HepG2 (cell line): ENCODE measurements around the gene EPHA10. TPM values are rescaled to one million over a fixed set of nuclear protein-coding genes. Genes with fewer than 3 reads are reported as not detected.

ENCODE experiments used
- FOXP1 ChIP-seq, 2 experiments: fragments of 450-650 bp in 1 of 2; IDR thresholded peaks; 2 replicates each; pipeline ENCODE4 v1.6.1; 2017 to 2018; ENCODE audit warnings: antibody characterized with exemption in 1 of 2
- JDP2 ChIP-seq: sonication (generic); formaldehyde crosslinking; IDR thresholded peaks from 2 replicates; pipeline ENCODE4 v1.8.1; 2022; ENCODE audit warnings: missing genetic modification reagents, borderline replicate concordance
- NBN ChIP-seq: fragments of 450-650 bp; conservative IDR thresholded peaks from 2 replicates; pipeline ENCODE4 v1.6.1; 2017
- NFKBIZ ChIP-seq: IDR thresholded peaks from 2 replicates; pipeline ENCODE4 v1.6.1; 2018; ENCODE audit warnings: missing genetic modification reagents, missing compliant biosample characterization
- NR3C1 ChIP-seq: sonication (generic); formaldehyde crosslinking; IDR thresholded peaks from 2 replicates; pipeline ENCODE4 v1.4.0; 2020; ENCODE audit warnings: missing genetic modification reagents
- TAF15 ChIP-seq: fragments of 200-400 bp; formaldehyde crosslinking; IDR thresholded peaks from one replicate; pipeline ENCODE4 v1.6.1; 2018; ENCODE audit warnings: mild to moderate bottlenecking, low read depth, low read length; ENCODE audit not compliant: poor library complexity, severe bottlenecking
- TEAD2 ChIP-seq: sonication (generic); formaldehyde crosslinking; IDR thresholded peaks from 2 replicates; pipeline ENCODE4 v1.9.0; 2021; ENCODE audit warnings: missing genetic modification reagents
- XBP1 ChIP-seq: sonication (generic); formaldehyde crosslinking; IDR thresholded peaks from 2 replicates; pipeline ENCODE4 v1.5.0; 2020; ENCODE audit warnings: missing genetic modification reagents
- ZFP37 ChIP-seq: sonication (generic); formaldehyde crosslinking; IDR thresholded peaks from 2 replicates; pipeline ENCODE4 v1.4.0; 2020; ENCODE audit warnings: missing genetic modification reagents, borderline replicate concordance
- ZNF121 ChIP-seq: sonication (generic); formaldehyde crosslinking; IDR thresholded peaks from 2 replicates; pipeline ENCODE4 v1.5.0; 2020; ENCODE audit warnings: mild to moderate bottlenecking, missing genetic modification reagents
- ZNF33A ChIP-seq: sonication (generic); formaldehyde crosslinking; IDR thresholded peaks from 2 replicates; pipeline ENCODE4 v1.5.1; 2020; ENCODE audit warnings: missing genetic modification reagents, mild to moderate bottlenecking, moderate library complexity, borderline replicate concordance
- ZNF34 ChIP-seq: sonication (generic); formaldehyde crosslinking; IDR thresholded peaks from 2 replicates; pipeline ENCODE4 v1.4.0; 2020; ENCODE audit warnings: mild to moderate bottlenecking, missing genetic modification reagents, borderline replicate concordance
- ZNF350 ChIP-seq: sonication (generic); formaldehyde crosslinking; IDR thresholded peaks from 2 replicates; pipeline ENCODE4 v1.4.0; 2020; ENCODE audit warnings: mild to moderate bottlenecking, low read depth, missing genetic modification reagents, borderline replicate concordance
- ZNF496 ChIP-seq: sonication (generic); formaldehyde crosslinking; IDR thresholded peaks from 2 replicates; pipeline ENCODE4 v1.8.1; 2023; ENCODE audit warnings: mild to moderate bottlenecking, moderate library complexity, missing genetic modification reagents; ENCODE audit not compliant: insufficient replicate concordance
- ZNF550 ChIP-seq: sonication (generic); formaldehyde crosslinking; IDR thresholded peaks from 2 replicates; pipeline ENCODE4 v1.4.0; 2020; ENCODE audit warnings: mild to moderate bottlenecking, missing genetic modification reagents, borderline replicate concordance
- polyA plus RNA-seq, 8 experiments: library from polyadenylated mRNA; depleted of rRNA in 3 of 8; stranded (reverse) in 7 of 8; unstranded in 1 of 8; fragments of >200 nt; fragmentation: Illumina TruSeq in 4 of 8; extraction: Trizol in 4 of 8; gene quantifications; 2 replicates each; pipeline versions ENCODE4 v1.2.1 to v1.2.3, GENCODE V29; 2011 to 2016; ENCODE audit warnings: low read depth in 4 of 8, missing spikeins in 1 of 8, mixed read lengths in 1 of 8; ENCODE audit not compliant: insufficient read depth in 1 of 8
- total RNA-seq, 5 experiments: library from RNA; depleted of rRNA; stranded (reverse); fragments of >200 nt; fragmentation: Illumina TruSeq; extraction: Trizol; gene quantifications; 2 replicates each; pipeline ENCODE4 v1.2.3, GENCODE V29; 2016; ENCODE audit warnings: low read depth in 1 of 5
- TF ChIP-seq, protein P1 (sequence below): sonication (generic); formaldehyde crosslinking; IDR thresholded peaks from 2 replicates; pipeline ENCODE4 v1.4.0; 2020; ENCODE audit warnings: missing genetic modification reagents, borderline replicate concordance
- TF ChIP-seq, protein P2 (sequence below): sonication (generic); formaldehyde crosslinking; IDR thresholded peaks from 2 replicates; pipeline ENCODE4 v1.5.1; 2020; ENCODE audit warnings: missing genetic modification reagents, mild to moderate bottlenecking, borderline replicate concordance
- TF ChIP-seq, protein P3 (sequence below): sonication (generic); formaldehyde crosslinking; IDR thresholded peaks from 2 replicates; pipeline ENCODE4 v1.4.0; 2020; ENCODE audit warnings: missing genetic modification reagents
- TF ChIP-seq, protein P4 (sequence below): sonication (generic); formaldehyde crosslinking; IDR thresholded peaks from 2 replicates; pipeline ENCODE4 v1.4.0; 2020; ENCODE audit warnings: mild to moderate bottlenecking, missing genetic modification reagents

The EPHA10 gene
- total and polyA plus RNA-seq, 2 of the 13 experiments (the other 11 are each of a cell fraction or from before 2014, with no cell fraction given), result 0.11 to 0.58 TPM

DNA sequence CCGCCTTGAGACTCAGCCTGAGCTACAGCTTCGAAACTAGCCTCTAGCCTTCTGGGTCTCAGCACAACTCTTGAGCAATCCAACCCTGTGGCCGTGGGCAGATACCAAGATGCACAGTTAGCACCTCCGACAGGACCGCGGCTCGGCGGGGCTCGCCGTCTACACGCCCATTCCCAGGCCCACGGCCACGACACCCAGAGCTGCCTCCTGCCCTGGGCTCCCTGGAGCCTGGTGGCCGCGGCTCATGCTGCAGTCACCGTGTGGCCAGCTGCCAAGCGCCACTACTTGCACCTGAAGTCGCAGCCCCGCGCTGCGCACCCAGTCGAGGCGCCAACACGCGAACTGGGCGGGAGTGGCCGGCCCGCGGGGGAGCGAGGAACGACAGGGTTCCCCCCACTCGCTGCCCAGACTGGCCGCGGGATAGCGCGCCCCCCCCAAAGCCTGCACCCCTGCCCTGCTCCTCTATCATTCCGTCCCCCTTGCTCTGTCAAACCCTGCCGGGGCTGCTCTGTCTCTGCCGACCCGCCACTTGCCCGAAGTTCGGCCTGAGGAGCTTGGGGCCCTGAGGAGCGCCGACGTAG lies 73.3 kb downstream of the EPHA10 start (continued):
- TF ChIP-seq, protein P1, sequence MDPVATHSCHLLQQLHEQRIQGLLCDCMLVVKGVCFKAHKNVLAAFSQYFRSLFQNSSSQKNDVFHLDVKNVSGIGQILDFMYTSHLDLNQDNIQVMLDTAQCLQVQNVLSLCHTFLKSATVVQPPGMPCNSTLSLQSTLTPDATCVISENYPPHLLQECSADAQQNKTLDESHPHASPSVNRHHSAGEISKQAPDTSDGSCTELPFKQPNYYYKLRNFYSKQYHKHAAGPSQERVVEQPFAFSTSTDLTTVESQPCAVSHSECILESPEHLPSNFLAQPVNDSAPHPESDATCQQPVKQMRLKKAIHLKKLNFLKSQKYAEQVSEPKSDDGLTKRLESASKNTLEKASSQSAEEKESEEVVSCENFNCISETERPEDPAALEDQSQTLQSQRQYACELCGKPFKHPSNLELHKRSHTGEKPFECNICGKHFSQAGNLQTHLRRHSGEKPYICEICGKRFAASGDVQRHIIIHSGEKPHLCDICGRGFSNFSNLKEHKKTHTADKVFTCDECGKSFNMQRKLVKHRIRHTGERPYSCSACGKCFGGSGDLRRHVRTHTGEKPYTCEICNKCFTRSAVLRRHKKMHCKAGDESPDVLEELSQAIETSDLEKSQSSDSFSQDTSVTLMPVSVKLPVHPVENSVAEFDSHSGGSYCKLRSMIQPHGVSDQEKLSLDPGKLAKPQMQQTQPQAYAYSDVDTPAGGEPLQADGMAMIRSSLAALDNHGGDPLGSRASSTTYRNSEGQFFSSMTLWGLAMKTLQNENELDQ (CRISPR knock-in tag), result no peak
- TF ChIP-seq JDP2 (CRISPR knock-in tag), result no peak
- TF ChIP-seq ZFP37 (CRISPR knock-in tag), result no peak
- no peak for TF ChIP-seq NR3C1 (CRISPR knock-in tag)
- TF ChIP-seq, protein P2, sequence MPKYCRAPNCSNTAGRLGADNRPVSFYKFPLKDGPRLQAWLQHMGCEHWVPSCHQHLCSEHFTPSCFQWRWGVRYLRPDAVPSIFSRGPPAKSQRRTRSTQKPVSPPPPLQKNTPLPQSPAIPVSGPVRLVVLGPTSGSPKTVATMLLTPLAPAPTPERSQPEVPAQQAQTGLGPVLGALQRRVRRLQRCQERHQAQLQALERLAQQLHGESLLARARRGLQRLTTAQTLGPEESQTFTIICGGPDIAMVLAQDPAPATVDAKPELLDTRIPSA (CRISPR knock-in tag), result no peak
- TF ChIP-seq, protein P3, sequence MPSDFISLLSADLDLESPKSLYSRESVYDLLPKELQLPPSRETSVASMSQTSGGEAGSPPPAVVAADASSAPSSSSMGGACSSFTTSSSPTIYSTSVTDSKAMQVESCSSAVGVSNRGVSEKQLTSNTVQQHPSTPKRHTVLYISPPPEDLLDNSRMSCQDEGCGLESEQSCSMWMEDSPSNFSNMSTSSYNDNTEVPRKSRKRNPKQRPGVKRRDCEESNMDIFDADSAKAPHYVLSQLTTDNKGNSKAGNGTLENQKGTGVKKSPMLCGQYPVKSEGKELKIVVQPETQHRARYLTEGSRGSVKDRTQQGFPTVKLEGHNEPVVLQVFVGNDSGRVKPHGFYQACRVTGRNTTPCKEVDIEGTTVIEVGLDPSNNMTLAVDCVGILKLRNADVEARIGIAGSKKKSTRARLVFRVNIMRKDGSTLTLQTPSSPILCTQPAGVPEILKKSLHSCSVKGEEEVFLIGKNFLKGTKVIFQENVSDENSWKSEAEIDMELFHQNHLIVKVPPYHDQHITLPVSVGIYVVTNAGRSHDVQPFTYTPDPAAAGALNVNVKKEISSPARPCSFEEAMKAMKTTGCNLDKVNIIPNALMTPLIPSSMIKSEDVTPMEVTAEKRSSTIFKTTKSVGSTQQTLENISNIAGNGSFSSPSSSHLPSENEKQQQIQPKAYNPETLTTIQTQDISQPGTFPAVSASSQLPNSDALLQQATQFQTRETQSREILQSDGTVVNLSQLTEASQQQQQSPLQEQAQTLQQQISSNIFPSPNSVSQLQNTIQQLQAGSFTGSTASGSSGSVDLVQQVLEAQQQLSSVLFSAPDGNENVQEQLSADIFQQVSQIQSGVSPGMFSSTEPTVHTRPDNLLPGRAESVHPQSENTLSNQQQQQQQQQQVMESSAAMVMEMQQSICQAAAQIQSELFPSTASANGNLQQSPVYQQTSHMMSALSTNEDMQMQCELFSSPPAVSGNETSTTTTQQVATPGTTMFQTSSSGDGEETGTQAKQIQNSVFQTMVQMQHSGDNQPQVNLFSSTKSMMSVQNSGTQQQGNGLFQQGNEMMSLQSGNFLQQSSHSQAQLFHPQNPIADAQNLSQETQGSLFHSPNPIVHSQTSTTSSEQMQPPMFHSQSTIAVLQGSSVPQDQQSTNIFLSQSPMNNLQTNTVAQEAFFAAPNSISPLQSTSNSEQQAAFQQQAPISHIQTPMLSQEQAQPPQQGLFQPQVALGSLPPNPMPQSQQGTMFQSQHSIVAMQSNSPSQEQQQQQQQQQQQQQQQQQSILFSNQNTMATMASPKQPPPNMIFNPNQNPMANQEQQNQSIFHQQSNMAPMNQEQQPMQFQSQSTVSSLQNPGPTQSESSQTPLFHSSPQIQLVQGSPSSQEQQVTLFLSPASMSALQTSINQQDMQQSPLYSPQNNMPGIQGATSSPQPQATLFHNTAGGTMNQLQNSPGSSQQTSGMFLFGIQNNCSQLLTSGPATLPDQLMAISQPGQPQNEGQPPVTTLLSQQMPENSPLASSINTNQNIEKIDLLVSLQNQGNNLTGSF (CRISPR knock-in tag), result no peak
- no peak for TF ChIP-seq NBN
- no peak for TF ChIP-seq XBP1 (CRISPR knock-in tag)
- TF ChIP-seq ZNF33A, result no peak
- TF ChIP-seq ZNF121 (CRISPR knock-in tag), result no peak
- TF ChIP-seq TAF15, result no peak
- no peak for TF ChIP-seq ZNF350 (CRISPR knock-in tag)
- no peak for TF ChIP-seq ZNF34 (CRISPR knock-in tag)
- no peak for TF ChIP-seq FOXP1 (IDR thresholded peaks at IDR 0.05)
- no peak for TF ChIP-seq FOXP1 (CRISPR knock-in tag; IDR thresholded peaks at IDR 0.05)
- TF ChIP-seq, protein P4, sequence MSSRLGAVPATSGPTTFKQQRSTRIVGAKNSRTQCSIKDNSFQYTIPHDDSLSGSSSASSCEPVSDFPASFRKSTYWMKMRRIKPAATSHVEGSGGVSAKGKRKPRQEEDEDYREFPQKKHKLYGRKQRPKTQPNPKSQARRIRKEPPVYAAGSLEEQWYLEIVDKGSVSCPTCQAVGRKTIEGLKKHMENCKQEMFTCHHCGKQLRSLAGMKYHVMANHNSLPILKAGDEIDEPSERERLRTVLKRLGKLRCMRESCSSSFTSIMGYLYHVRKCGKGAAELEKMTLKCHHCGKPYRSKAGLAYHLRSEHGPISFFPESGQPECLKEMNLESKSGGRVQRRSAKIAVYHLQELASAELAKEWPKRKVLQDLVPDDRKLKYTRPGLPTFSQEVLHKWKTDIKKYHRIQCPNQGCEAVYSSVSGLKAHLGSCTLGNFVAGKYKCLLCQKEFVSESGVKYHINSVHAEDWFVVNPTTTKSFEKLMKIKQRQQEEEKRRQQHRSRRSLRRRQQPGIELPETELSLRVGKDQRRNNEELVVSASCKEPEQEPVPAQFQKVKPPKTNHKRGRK, result no peak
- TF ChIP-seq ZNF496 (CRISPR knock-in tag), result no peak
- no peak for TF ChIP-seq TEAD2 (CRISPR knock-in tag)
- TF ChIP-seq ZNF550 (CRISPR knock-in tag), result no peak
- TF ChIP-seq NFKBIZ (CRISPR knock-in tag), result no peak
